ENCODE results near the gene ACTN1. TPM values are rescaled to one million over a fixed set of nuclear protein-coding genes. Genes with fewer than 3 reads are reported as not detected.

Gene ACTN1
- total and polyA plus RNA-seq, 2 experiments from 2014 or later: 121 to 280 TPM

DNA sequence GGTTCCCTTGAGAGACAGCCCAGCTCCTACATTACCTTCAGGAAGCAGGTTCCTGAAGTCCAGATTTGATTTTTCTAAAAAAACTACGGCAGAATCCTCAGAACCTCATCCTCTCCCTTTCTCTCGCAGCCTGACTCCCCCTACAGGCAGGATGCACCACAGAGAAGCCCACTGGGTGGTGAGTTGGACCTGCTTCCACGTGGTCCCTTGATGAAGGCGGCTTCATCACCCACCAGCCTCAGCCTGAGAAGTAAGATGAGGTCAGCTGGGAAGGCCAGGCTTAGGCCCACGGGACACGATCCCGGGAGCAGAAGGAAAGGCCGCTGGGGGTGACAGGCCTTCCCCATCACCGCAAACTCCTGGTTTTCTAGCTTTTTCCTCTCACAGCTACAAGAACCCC is 83.0 kb downstream of the ACTN1 start:
- no peaks in the 10 kb centered on the region for H3F3A ChIP-seq (replicated peaks; ENCODE audit: low read depth)
- no peak overlapping the region for H3K4me2 ChIP-seq
- H3K27ac Mint-ChIP-seq: no peak overlapping the region
- no peaks in the 10 kb centered on the region for H3K4me1 ChIP-seq (ENCODE audit: insufficient read depth)
- peaks cover 21% of the 10 kb centered on the region for H3K36me3 ChIP-seq (ENCODE audit: insufficient read depth)
- H3K9me2 ChIP-seq (ENCODE audit: insufficient read depth): no peaks in the 10 kb centered on the region; the same call in 1 of the 2 replicates
- DNase-seq (ENCODE audit: low spot score) (peak; percentile 14), ATAC-seq (peak; percentile 44)
- no peak overlapping the region for H3K4me3 Mint-ChIP-seq
- H3K4me1 Mint-ChIP-seq: peaks cover 2% of the 10 kb centered on the region; the same call in 1 of the 3 replicates
- H4K20me1 ChIP-seq (replicated peaks; ENCODE audit: insufficient read depth): peaks cover 4% of the 10 kb centered on the region
- no peaks in the 10 kb centered on the region for H3K79me2 ChIP-seq (replicated peaks; ENCODE audit: insufficient read depth)
- peaks cover 83% of the 10 kb centered on the region for H3K36me3 Mint-ChIP-seq (ENCODE audit: low read depth)
- TF ChIP-seq JUNB (IDR thresholded peaks at IDR 0.05; ENCODE audit: unreplicated experiment) (no peak), EZH2phosphoT487 (IDR thresholded peaks at IDR 0.05; ENCODE audit: unreplicated experiment) (no peak), NANOG (IDR thresholded peaks at IDR 0.05; ENCODE audit: borderline replicate concordance) (no peak)
- TF ChIP-seq, protein P1, sequence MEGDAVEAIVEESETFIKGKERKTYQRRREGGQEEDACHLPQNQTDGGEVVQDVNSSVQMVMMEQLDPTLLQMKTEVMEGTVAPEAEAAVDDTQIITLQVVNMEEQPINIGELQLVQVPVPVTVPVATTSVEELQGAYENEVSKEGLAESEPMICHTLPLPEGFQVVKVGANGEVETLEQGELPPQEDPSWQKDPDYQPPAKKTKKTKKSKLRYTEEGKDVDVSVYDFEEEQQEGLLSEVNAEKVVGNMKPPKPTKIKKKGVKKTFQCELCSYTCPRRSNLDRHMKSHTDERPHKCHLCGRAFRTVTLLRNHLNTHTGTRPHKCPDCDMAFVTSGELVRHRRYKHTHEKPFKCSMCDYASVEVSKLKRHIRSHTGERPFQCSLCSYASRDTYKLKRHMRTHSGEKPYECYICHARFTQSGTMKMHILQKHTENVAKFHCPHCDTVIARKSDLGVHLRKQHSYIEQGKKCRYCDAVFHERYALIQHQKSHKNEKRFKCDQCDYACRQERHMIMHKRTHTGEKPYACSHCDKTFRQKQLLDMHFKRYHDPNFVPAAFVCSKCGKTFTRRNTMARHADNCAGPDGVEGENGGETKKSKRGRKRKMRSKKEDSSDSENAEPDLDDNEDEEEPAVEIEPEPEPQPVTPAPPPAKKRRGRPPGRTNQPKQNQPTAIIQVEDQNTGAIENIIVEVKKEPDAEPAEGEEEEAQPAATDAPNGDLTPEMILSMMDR (conservative IDR thresholded peaks at IDR 0.05; ENCODE audit: low read depth in 2 of 2): peak; percentile 41 to 49; a peak in 3 of 4 replicates
- no peak overlapping the region for H3K27ac ChIP-seq (ENCODE audit: low read depth)
- no peaks in the 10 kb centered on the region for H3K9me3 Mint-ChIP-seq
- no peak overlapping the region for H2AFZ ChIP-seq
- no peak overlapping the region for H3K4me3 ChIP-seq
- H3K27me3 Mint-ChIP-seq (ENCODE audit: insufficient read depth, low read depth, poor library complexity): peaks cover 13% of the 10 kb centered on the region
- H3K27me3 ChIP-seq (ENCODE audit: insufficient read depth): no peaks in the 10 kb centered on the region

DNA sequence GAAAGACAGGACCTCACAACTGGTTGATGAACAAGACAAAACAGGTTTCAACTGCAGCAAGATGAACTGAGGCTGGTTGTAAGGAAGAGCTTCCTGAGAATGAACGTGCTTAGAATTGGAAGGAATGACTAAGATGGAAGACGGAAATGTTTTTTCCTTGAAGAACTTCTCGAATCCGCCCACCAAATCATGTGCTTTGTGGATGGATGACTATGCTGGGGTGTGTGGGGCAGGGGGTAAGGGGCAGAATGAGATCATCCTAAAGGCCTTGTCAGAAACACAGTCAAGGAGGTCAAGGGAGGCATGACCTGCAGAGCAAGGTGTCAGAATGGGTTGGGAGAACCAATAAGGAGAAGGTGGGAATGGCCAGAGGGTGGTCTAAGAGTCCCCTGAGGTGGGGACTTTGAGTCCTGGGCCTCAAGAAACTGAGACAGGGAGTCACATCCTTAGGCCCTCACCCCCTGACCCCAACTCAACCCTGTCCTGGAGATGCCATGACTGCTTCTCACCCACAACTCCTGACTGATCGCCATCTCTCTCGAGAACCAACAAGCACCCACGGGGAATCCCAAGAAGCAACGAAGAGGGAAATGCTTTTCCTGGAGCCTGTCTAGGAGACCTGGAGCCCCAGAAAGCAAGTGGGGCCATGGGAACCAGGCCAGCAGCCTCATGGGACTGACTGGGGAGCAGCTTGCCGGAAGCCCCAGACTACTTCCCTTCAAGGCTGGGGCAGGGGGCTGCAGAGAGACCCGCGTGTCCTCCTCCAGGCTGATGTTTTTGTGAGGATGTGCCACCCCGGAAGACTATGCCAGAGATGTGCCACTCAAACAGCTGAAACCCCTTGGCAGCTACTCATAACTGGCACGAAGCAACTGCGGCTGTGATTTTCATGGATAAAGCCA is 84.0 kb downstream of the ACTN1 start:
- H3K36me3 ChIP-seq (ENCODE audit: insufficient read depth): peaks cover 20% of the 10 kb centered on the region
- H3K27ac Mint-ChIP-seq: no peak overlapping the region

More for the DNA sequence above, 84.0 kb downstream of the ACTN1 start:
- Histone ChIP-seq H3K79me2 (replicated peaks; ENCODE audit: insufficient read depth) (no peaks in the 10 kb centered on the region), H3K4me1 (ENCODE audit: insufficient read depth) (no peaks in the 10 kb centered on the region), H4K20me1 (replicated peaks; ENCODE audit: insufficient read depth) (peaks cover 4% of the 10 kb centered on the region; the same call in 1 of the 2 replicates), H3K4me2 (no peak overlapping the region), H3K4me3 (no peak overlapping the region), H3K27ac (ENCODE audit: low read depth) (no peak overlapping the region), H2AFZ (no peak overlapping the region), H3K9me2 (ENCODE audit: insufficient read depth) (no peaks in the 10 kb centered on the region; the same call in 1 of the 2 replicates), H3K27me3 (ENCODE audit: insufficient read depth) (no peaks in the 10 kb centered on the region), H3F3A (replicated peaks; ENCODE audit: low read depth) (no peaks in the 10 kb centered on the region)
- Mint-ChIP-seq H3K27me3 (ENCODE audit: insufficient read depth, low read depth, poor library complexity) (peaks cover 13% of the 10 kb centered on the region), H3K4me3 (no peak overlapping the region), H3K36me3 (ENCODE audit: low read depth) (peaks cover 84% of the 10 kb centered on the region), H3K4me1 (peaks cover 2% of the 10 kb centered on the region; the same call in 1 of the 3 replicates), H3K9me3 (no peaks in the 10 kb centered on the region)
- no peak for ATAC-seq
- no peak for DNase-seq (ENCODE audit: low spot score)
- TF ChIP-seq NANOG (IDR thresholded peaks at IDR 0.05; ENCODE audit: borderline replicate concordance): no peak
- no peak for TF ChIP-seq EZH2phosphoT487 (IDR thresholded peaks at IDR 0.05; ENCODE audit: unreplicated experiment)
- TF ChIP-seq ZNF331 (CRISPR knock-in tag; IDR thresholded peaks at IDR 0.05; ENCODE audit: low read depth): no peak
- no peak for TF ChIP-seq STAT1 (IDR thresholded peaks at IDR 0.05; ENCODE audit: unreplicated experiment)
- TF ChIP-seq CREB1 (CRISPR knock-in tag; IDR thresholded peaks at IDR 0.05; ENCODE audit: low read depth): no peak
- no peak for TF ChIP-seq POLR2AphosphoS5 (IDR thresholded peaks at IDR 0.05; ENCODE audit: low read depth)
- TF ChIP-seq, protein P2, sequence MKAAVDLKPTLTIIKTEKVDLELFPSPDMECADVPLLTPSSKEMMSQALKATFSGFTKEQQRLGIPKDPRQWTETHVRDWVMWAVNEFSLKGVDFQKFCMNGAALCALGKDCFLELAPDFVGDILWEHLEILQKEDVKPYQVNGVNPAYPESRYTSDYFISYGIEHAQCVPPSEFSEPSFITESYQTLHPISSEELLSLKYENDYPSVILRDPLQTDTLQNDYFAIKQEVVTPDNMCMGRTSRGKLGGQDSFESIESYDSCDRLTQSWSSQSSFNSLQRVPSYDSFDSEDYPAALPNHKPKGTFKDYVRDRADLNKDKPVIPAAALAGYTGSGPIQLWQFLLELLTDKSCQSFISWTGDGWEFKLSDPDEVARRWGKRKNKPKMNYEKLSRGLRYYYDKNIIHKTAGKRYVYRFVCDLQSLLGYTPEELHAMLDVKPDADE (IDR thresholded peaks at IDR 0.05): no peak
- TF ChIP-seq ZNF114 (CRISPR knock-in tag; IDR thresholded peaks at IDR 0.05): no peak
- TF ChIP-seq, protein P3, sequence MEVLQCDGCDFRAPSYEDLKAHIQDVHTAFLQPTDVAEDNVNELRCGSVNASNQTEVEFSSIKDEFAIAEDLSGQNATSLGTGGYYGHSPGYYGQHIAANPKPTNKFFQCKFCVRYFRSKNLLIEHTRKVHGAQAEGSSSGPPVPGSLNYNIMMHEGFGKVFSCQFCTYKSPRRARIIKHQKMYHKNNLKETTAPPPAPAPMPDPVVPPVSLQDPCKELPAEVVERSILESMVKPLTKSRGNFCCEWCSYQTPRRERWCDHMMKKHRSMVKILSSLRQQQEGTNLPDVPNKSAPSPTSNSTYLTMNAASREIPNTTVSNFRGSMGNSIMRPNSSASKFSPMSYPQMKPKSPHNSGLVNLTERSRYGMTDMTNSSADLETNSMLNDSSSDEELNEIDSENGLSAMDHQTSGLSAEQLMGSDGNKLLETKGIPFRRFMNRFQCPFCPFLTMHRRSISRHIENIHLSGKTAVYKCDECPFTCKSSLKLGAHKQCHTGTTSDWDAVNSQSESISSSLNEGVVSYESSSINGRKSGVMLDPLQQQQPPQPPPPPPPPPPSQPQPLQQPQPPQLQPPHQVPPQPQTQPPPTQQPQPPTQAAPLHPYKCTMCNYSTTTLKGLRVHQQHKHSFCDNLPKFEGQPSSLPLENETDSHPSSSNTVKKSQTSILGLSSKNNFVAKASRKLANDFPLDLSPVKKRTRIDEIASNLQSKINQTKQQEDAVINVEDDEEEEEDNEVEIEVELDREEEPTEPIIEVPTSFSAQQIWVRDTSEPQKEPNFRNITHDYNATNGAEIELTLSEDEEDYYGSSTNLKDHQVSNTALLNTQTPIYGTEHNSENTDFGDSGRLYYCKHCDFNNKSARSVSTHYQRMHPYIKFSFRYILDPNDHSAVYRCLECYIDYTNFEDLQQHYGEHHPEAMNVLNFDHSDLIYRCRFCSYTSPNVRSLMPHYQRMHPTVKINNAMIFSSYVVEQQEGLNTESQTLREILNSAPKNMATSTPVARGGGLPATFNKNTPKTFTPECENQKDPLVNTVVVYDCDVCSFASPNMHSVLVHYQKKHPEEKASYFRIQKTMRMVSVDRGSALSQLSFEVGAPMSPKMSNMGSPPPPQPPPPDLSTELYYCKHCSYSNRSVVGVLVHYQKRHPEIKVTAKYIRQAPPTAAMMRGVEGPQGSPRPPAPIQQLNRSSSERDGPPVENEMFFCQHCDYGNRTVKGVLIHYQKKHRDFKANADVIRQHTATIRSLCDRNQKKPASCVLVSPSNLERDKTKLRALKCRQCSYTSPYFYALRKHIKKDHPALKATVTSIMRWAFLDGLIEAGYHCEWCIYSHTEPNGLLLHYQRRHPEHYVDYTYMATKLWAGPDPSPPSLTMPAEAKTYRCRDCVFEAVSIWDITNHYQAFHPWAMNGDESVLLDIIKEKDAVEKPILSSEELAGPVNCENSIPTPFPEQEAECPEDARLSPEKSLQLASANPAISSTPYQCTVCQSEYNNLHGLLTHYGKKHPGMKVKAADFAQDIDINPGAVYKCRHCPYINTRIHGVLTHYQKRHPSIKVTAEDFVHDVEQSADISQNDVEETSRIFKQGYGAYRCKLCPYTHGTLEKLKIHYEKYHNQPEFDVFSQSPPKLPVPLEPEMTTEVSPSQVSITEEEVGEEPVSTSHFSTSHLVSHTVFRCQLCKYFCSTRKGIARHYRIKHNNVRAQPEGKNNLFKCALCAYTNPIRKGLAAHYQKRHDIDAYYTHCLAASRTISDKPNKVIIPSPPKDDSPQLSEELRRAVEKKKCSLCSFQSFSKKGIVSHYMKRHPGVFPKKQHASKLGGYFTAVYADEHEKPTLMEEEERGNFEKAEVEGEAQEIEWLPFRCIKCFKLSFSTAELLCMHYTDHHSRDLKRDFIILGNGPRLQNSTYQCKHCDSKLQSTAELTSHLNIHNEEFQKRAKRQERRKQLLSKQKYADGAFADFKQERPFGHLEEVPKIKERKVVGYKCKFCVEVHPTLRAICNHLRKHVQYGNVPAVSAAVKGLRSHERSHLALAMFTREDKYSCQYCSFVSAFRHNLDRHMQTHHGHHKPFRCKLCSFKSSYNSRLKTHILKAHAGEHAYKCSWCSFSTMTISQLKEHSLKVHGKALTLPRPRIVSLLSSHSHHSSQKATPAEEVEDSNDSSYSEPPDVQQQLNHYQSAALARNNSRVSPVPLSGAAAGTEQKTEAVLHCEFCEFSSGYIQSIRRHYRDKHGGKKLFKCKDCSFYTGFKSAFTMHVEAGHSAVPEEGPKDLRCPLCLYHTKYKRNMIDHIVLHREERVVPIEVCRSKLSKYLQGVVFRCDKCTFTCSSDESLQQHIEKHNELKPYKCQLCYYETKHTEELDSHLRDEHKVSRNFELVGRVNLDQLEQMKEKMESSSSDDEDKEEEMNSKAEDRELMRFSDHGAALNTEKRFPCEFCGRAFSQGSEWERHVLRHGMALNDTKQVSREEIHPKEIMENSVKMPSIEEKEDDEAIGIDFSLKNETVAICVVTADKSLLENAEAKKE (CRISPR knock-in tag; IDR thresholded peaks at IDR 0.05): no peak
